NCI-H446 (cell line): ENCODE data around the gene SLC51B.

Experiments used
- DNase-seq, 2 experiments: peaks; one replicate each; lab custom pipeline; 2025; lab: John Stamatoyannopoulos, UW

Gene SLC51B

GRCh38 chr15:65100442-65100841, 55.3 kb downstream of the SLC51B start:
- no peak for DNase-seq

GRCh38 chr15:65101411-65101890, 56.3 kb downstream of the SLC51B start:
- DNase-seq = peak in 1 of 2 experiments; percentile 54

DNA sequence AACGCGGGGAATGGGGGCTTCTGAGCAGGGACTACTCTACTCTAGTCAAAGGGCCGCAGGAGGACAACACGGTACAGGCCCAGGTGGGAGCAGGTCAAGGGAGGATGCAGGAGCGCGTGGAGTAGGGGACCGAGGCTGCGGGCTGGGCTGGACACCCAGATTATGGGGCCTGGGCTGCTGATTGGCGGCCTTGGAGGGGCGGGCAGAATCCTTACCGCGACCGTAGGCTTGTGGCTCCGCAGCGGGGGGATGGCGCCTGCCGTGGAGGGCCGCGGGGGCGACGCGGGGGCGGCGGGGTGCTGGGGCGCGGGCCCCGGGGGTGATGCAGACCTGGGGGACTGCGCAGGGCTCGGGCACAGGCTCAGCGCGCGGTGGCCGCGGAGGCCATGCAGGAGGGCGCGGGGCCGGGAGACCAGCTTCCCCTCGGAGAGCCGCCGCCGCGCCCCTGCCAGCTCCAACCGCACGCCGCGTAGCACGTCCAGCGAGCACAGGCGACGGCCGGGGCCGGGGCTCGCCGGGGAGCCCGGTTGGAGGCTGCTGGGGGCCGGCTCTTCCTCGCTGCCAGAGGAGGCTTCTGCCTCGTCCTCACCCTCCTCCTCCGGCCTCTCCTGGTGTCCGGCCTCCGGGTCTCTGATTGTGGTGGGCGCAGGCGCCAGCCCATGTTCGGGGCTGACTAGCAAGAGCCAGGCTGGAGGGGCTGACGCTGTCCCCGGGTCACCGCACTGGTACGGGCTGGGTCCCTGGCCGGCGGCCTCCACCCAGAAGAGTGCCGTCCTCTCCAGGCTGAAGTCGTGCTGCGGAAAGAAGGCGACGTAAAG, 56.9 kb downstream of the SLC51B start:
- DNase-seq = no peak

GRCh38 chr15:65102912-65103311, 57.7 kb downstream of the SLC51B start:
- DNase-seq = no peak
